Mesothelial cell of epicardium (in vitro differentiated cells): ENCODE results near the gene CNTN4. TPM values are rescaled to one million over a fixed set of nuclear protein-coding genes. Genes with fewer than 3 reads are reported as not detected.

Source experiments
- DNase-seq, 2 experiments: peaks; one replicate each; pipeline ENCODE4 v3.0.0; 2021; ENCODE audit warnings: low spot score in 2 of 2; ENCODE audit not compliant: unreplicated experiment in 2 of 2
- H3K27ac Mint-ChIP-seq: 2 replicates; pipeline ENCODE4 v1.8.0; 2021; ENCODE audit warnings: mixed read lengths
- H3K27me3 Mint-ChIP-seq: 2 replicates; pipeline ENCODE4 v1.8.0; 2021; ENCODE audit warnings: low read depth, mixed read lengths
- H3K36me3 Mint-ChIP-seq: 2 replicates; pipeline ENCODE4 v1.8.0; 2021; ENCODE audit warnings: mixed read lengths
- H3K4me1 Mint-ChIP-seq: 2 replicates; pipeline ENCODE4 v1.8.0; 2021; ENCODE audit warnings: mixed read lengths
- H3K4me3 Mint-ChIP-seq: 2 replicates; pipeline ENCODE4 v1.8.0; 2021; ENCODE audit warnings: mild to moderate bottlenecking, moderate library complexity, mixed read lengths
- H3K9me3 Mint-ChIP-seq: 2 replicates; pipeline ENCODE4 v1.8.0; 2021; ENCODE audit warnings: mixed read lengths
- CTCF ChIP-seq: fragments of 200-600 bp; sonication (generic); IDR thresholded peaks from one replicate; pipeline ENCODE4 v1.5.0; 2021; ENCODE audit warnings: antibody characterized with exemption; ENCODE audit not compliant: unreplicated experiment
- total RNA-seq: library from RNA; stranded (reverse); gene quantifications from 3 replicates; pipeline ENCODE4 v1.2.1, GENCODE V29; 2021

CNTN4 gene
- total RNA-seq, 1 donor from 2014 or later, result 68.9 TPM

DNA sequence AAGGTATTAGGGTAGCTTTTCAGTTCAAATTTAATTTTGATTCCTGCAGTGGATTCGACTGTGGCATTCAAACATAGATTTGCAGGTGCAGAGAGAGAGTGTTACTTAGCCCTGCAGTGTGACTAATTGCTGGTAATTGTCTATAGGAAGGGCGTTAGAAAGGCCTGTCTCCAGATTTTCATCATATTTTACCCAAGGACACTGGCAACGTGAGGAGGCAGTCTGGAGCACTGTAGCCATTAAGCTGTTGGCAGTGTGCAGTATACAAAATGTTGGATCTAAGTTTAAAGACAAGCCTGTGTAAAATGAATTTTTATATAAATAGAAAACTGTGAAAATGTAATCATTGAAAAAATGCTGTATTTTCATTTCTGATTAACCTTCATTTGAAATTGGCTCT, 342.9 kb downstream of the CNTN4 start:
- H3K36me3 Mint-ChIP-seq, result peaks cover 1% of the 10 kb centered on the region
- peaks cover 8% of the 10 kb centered on the region for H3K9me3 Mint-ChIP-seq

DNA sequence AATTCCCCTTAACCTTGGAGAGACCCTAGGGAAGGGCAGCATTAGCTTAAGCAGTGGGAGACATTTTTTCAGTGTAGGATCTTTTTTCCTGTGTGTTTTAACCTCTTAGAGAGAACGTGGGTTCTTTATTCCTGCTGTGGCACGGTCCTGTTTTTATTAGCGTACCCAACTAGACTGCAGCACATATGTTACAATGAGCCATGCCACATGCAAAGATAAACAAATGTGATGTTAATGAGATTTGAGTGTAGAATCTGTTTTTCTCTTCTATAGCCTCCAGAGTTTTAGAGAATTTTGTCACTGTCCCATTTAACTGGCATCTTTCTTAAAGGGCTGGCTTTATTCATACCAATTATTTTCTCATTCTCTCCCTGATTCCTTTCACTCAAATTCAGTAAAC, 347.5 kb downstream of the CNTN4 start:
- no peak for TF ChIP-seq CTCF
- Mint-ChIP-seq H3K27me3 (no peaks in the 10 kb centered on the region), H3K36me3 (no peaks in the 10 kb centered on the region), H3K27ac (no peak overlapping the region), H3K9me3 (peaks cover 5% of the 10 kb centered on the region), H3K4me1 (peaks cover 14% of the 10 kb centered on the region), H3K4me3 (no peak overlapping the region)
- DNase-seq, result no peak

More for the DNA sequence above, 342.9 kb downstream of the CNTN4 start:
- no peak overlapping the region for H3K27ac Mint-ChIP-seq
- DNase-seq, result no peak
- H3K4me1 Mint-ChIP-seq, result peaks cover 5% of the 10 kb centered on the region
- H3K27me3 Mint-ChIP-seq, result no peaks in the 10 kb centered on the region
- TF ChIP-seq CTCF, result no peak
- H3K4me3 Mint-ChIP-seq, result no peak overlapping the region

- Mint-ChIP-seq H3K9me3 (no peaks in the 10 kb centered on the region), H3K36me3 (no peaks in the 10 kb centered on the region), H3K27me3 (no peaks in the 10 kb centered on the region), H3K4me1 (peaks cover 36% of the 10 kb centered on the region), H3K4me3 (no peak overlapping the region), H3K27ac (peak overlapping the region; percentile 74)
- DNase-seq, result no peak
- TF ChIP-seq CTCF, result no peak
These were observed 353.6 kb downstream of the CNTN4 start for GRCh38 chr3:2452249-2452648.

- H3K4me3 Mint-ChIP-seq, result no peak overlapping the region
- no peaks in the 10 kb centered on the region for H3K36me3 Mint-ChIP-seq
- no peak for DNase-seq
These were observed 356.2 kb downstream of the CNTN4 start for GRCh38 chr3:2454865-2455264.

DNA sequence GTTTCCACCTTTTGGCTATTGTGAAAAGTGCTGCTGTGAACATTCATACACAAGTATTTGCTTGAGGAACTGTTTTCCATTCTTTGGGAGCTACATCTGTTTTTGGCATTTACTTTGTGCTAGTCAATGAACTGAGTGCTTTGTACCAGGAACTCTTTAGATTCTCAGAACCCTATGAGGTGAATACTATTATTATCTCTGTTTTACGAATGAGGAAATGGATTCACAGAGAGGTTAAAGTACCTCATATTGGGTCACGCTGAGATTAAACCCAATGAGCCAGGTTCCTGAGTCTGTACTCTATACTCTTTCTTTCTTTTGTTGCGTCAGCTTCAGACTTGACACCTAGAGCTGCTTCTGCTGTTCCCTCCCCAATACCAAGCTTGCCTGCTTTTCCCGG, 358.1 kb downstream of the CNTN4 start:
- Mint-ChIP-seq H3K4me1 (peaks cover 41% of the 10 kb centered on the region), H3K27me3 (no peaks in the 10 kb centered on the region), H3K4me3 (no peak overlapping the region), H3K27ac (no peak overlapping the region), H3K9me3 (no peaks in the 10 kb centered on the region), H3K36me3 (no peaks in the 10 kb centered on the region)
- DNase-seq, result no peak
- TF ChIP-seq CTCF, result no peak

More at GRCh38 chr3:2454865-2455264, 356.2 kb downstream of the CNTN4 start:
- Mint-ChIP-seq H3K9me3 (no peaks in the 10 kb centered on the region), H3K4me1 (peaks cover 48% of the 10 kb centered on the region), H3K27me3 (no peaks in the 10 kb centered on the region), H3K27ac (peak overlapping the region; percentile 17)
- no peak for TF ChIP-seq CTCF

GRCh38 chr3:2458816-2459215, 360.1 kb downstream of the CNTN4 start:
- peaks cover 23% of the 10 kb centered on the region for H3K4me1 Mint-ChIP-seq
- no peak overlapping the region for H3K4me3 Mint-ChIP-seq
- no peaks in the 10 kb centered on the region for H3K27me3 Mint-ChIP-seq
- no peak overlapping the region for H3K27ac Mint-ChIP-seq
- TF ChIP-seq CTCF, result no peak
- no peaks in the 10 kb centered on the region for H3K9me3 Mint-ChIP-seq
- DNase-seq, result no peak
- no peaks in the 10 kb centered on the region for H3K36me3 Mint-ChIP-seq
